Measurements from ENCODE around the gene DDI1.

The DDI1 gene

GRCh38 chr11:104036588-104036987 is at the start of gene DDI1:
TSS of gene DDI1 (plus strand) at chr11:104036640. CDS start at chr11:104036823, 183 bp downstream.
- no peak for TF ChIP-seq CTCF (IDR thresholded peaks at IDR 0.05; ENCODE audit: borderline replicate concordance, control extremely low read depth, extremely low read depth, insufficient read depth, missing control alignments)
- in situ Hi-C loops (cut with MboI; ENCODE audit: low sequenced_read_pairs, unreplicated experiment) = no loop called here
- no peak for DNase-seq (ENCODE audit: low spot score)

- in situ Hi-C loops (cut with MboI; ENCODE audit: low sequenced_read_pairs, unreplicated experiment) = no loop called here
- DNase-seq (ENCODE audit: low spot score) = no peak
- no peak for TF ChIP-seq CTCF (IDR thresholded peaks at IDR 0.05; ENCODE audit: borderline replicate concordance, control extremely low read depth, extremely low read depth, insufficient read depth, missing control alignments)
Observed at GRCh38 chr11:103987629-103988594, 48.5 kb upstream of the DDI1 start.

GRCh38 chr11:103988595-103988969 is 47.9 kb upstream of the DDI1 start:
- no peak for DNase-seq (ENCODE audit: low spot score)
- in situ Hi-C loops (cut with MboI; ENCODE audit: low sequenced_read_pairs, unreplicated experiment) = no loop called here

GRCh38 chr11:103993507-103993906 is 42.9 kb upstream of the DDI1 start:
- no peak for DNase-seq (ENCODE audit: low spot score)
- in situ Hi-C loops (cut with MboI; ENCODE audit: low sequenced_read_pairs, unreplicated experiment) = no loop called here
- TF ChIP-seq CTCF (IDR thresholded peaks at IDR 0.05; ENCODE audit: borderline replicate concordance, control extremely low read depth, extremely low read depth, insufficient read depth, missing control alignments) = no peak

More at GRCh38 chr11:103988595-103988969, 47.9 kb upstream of the DDI1 start:
- TF ChIP-seq CTCF (IDR thresholded peaks at IDR 0.05; ENCODE audit: borderline replicate concordance, control extremely low read depth, extremely low read depth, insufficient read depth, missing control alignments) = no peak

- in situ Hi-C loops (cut with MboI; ENCODE audit: low sequenced_read_pairs, unreplicated experiment) = no loop called here
Observed at GRCh38 chr11:103994094-103994493, 42.3 kb upstream of the DDI1 start.

GRCh38 chr11:103994518-103994917 is 41.9 kb upstream of the DDI1 start:
- in situ Hi-C loops (cut with MboI; ENCODE audit: low sequenced_read_pairs, unreplicated experiment) = no loop called here
- no peak for DNase-seq (ENCODE audit: low spot score)
- TF ChIP-seq CTCF (IDR thresholded peaks at IDR 0.05; ENCODE audit: borderline replicate concordance, control extremely low read depth, extremely low read depth, insufficient read depth, missing control alignments) = no peak

More at GRCh38 chr11:103994094-103994493, 42.3 kb upstream of the DDI1 start:
- TF ChIP-seq CTCF (IDR thresholded peaks at IDR 0.05; ENCODE audit: borderline replicate concordance, control extremely low read depth, extremely low read depth, insufficient read depth, missing control alignments) = no peak
- no peak for DNase-seq (ENCODE audit: low spot score)

Measured in GM13976 (cell line).